Measurements from ENCODE around the gene TMED10.
"Not testable (repeated sequence)": the region's sequence is repeated elsewhere in the genome, so short reads cannot be mapped to it uniquely, and the experiment has no call there.

GRCh38 chr14:75127474-75127820 is 49.0 kb downstream of the TMED10 start:
- TF ChIP-seq ZNF543 (CRISPR knock-in tag; IDR thresholded peaks at IDR 0.05); CTCF (CRISPR knock-in tag; IDR thresholded peaks at IDR 0.05); TAF1 (CRISPR knock-in tag; IDR thresholded peaks at IDR 0.05); POLR2AphosphoS5 (IDR thresholded peaks at IDR 0.05; ENCODE audit: low read depth, low read length); ARHGAP35 (CRISPR knock-in tag; IDR thresholded peaks at IDR 0.05; ENCODE audit: borderline replicate concordance); MAFG (CRISPR knock-in tag; IDR thresholded peaks at IDR 0.05); SMARCC2 (IDR thresholded peaks at IDR 0.05); HBP1 (CRISPR knock-in tag; IDR thresholded peaks at IDR 0.05; ENCODE audit: low read depth); NKX3-1 (CRISPR knock-in tag; IDR thresholded peaks at IDR 0.05): not testable (repeated sequence)
- TF ChIP-seq, protein P1, sequence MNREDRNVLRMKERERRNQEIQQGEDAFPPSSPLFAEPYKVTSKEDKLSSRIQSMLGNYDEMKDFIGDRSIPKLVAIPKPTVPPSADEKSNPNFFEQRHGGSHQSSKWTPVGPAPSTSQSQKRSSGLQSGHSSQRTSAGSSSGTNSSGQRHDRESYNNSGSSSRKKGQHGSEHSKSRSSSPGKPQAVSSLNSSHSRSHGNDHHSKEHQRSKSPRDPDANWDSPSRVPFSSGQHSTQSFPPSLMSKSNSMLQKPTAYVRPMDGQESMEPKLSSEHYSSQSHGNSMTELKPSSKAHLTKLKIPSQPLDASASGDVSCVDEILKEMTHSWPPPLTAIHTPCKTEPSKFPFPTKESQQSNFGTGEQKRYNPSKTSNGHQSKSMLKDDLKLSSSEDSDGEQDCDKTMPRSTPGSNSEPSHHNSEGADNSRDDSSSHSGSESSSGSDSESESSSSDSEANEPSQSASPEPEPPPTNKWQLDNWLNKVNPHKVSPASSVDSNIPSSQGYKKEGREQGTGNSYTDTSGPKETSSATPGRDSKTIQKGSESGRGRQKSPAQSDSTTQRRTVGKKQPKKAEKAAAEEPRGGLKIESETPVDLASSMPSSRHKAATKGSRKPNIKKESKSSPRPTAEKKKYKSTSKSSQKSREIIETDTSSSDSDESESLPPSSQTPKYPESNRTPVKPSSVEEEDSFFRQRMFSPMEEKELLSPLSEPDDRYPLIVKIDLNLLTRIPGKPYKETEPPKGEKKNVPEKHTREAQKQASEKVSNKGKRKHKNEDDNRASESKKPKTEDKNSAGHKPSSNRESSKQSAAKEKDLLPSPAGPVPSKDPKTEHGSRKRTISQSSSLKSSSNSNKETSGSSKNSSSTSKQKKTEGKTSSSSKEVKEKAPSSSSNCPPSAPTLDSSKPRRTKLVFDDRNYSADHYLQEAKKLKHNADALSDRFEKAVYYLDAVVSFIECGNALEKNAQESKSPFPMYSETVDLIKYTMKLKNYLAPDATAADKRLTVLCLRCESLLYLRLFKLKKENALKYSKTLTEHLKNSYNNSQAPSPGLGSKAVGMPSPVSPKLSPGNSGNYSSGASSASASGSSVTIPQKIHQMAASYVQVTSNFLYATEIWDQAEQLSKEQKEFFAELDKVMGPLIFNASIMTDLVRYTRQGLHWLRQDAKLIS (CRISPR knock-in tag; IDR thresholded peaks at IDR 0.05) = not testable (repeated sequence)
